Chondrocyte (in vitro differentiated cells): ENCODE results near the gene CA6. TPM values are rescaled to one million over a fixed set of nuclear protein-coding genes. Genes with fewer than 3 reads are reported as not detected.

Source experiments
- DNase-seq: peaks from one replicate; pipeline ENCODE4 v3.0.0; 2021; ENCODE audit warnings: mixed read lengths, low spot score
- H3K27ac Mint-ChIP-seq: one replicate; pipeline ENCODE4 v1.8.0; 2021; ENCODE audit warnings: mild to moderate bottlenecking, moderate library complexity, mixed read lengths; ENCODE audit not compliant: unreplicated experiment
- H3K27me3 Mint-ChIP-seq: 2 replicates; pipeline ENCODE4 v1.8.0; 2021; ENCODE audit warnings: low read depth, mixed read lengths
- H3K36me3 Mint-ChIP-seq: 2 replicates; pipeline ENCODE4 v1.8.0; 2021; ENCODE audit warnings: low read depth, mixed read lengths
- H3K4me1 Mint-ChIP-seq: 2 replicates; pipeline ENCODE4 v1.8.0; 2021; ENCODE audit warnings: low read depth, mild to moderate bottlenecking, mixed read lengths
- H3K4me3 Mint-ChIP-seq: one replicate; pipeline ENCODE4 v1.8.0; 2021; ENCODE audit warnings: mild to moderate bottlenecking, moderate library complexity, mixed read lengths; ENCODE audit not compliant: unreplicated experiment
- H3K9me3 Mint-ChIP-seq: 2 replicates; pipeline ENCODE4 v1.8.0; 2021; ENCODE audit warnings: low read depth, mixed read lengths
- total RNA-seq: library from RNA; stranded (reverse); gene quantifications from 3 replicates; pipeline ENCODE4 v1.2.1, GENCODE V29; 2021
- TF ChIP-seq, protein P1 (sequence below): fragments of 200-600 bp; sonication (generic); IDR thresholded peaks from 2 replicates; pipeline ENCODE4 v1.5.0; 2021; ENCODE audit warnings: antibody characterized with exemption, mild to moderate bottlenecking, moderate library complexity

CA6 gene
- total RNA-seq, 1 donor from 2014 or later: not detected

DNA sequence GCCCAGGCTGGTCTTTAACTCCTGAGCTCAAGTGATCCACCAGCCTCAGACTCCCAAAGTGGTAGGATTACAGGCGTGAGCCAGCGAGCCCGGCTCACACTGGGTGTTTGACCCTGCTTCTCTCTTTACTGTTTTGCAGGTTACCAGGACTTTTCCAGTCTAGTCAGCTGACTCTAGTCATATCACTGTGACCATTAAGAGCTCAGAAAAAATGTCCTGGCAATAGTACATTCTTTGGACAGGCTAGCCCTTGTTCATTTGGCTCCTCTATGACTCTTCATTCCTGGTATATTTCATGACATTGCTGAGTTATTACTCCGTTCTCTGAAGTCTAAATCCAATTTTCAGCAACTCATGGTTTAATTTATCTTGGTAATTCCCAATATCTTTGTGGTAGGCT is 8.0 kb upstream of the CA6 start:
- Mint-ChIP-seq H3K27me3 (no peaks in the 10 kb centered on the region), H3K4me3 (no peak overlapping the region), H3K4me1 (peaks cover 14% of the 10 kb centered on the region), H3K9me3 (peaks cover 9% of the 10 kb centered on the region), H3K27ac (peak overlapping the region; percentile 77), H3K36me3 (no peaks in the 10 kb centered on the region)
- no peak for DNase-seq
- TF ChIP-seq, protein P1, sequence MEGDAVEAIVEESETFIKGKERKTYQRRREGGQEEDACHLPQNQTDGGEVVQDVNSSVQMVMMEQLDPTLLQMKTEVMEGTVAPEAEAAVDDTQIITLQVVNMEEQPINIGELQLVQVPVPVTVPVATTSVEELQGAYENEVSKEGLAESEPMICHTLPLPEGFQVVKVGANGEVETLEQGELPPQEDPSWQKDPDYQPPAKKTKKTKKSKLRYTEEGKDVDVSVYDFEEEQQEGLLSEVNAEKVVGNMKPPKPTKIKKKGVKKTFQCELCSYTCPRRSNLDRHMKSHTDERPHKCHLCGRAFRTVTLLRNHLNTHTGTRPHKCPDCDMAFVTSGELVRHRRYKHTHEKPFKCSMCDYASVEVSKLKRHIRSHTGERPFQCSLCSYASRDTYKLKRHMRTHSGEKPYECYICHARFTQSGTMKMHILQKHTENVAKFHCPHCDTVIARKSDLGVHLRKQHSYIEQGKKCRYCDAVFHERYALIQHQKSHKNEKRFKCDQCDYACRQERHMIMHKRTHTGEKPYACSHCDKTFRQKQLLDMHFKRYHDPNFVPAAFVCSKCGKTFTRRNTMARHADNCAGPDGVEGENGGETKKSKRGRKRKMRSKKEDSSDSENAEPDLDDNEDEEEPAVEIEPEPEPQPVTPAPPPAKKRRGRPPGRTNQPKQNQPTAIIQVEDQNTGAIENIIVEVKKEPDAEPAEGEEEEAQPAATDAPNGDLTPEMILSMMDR: no peak

DNA sequence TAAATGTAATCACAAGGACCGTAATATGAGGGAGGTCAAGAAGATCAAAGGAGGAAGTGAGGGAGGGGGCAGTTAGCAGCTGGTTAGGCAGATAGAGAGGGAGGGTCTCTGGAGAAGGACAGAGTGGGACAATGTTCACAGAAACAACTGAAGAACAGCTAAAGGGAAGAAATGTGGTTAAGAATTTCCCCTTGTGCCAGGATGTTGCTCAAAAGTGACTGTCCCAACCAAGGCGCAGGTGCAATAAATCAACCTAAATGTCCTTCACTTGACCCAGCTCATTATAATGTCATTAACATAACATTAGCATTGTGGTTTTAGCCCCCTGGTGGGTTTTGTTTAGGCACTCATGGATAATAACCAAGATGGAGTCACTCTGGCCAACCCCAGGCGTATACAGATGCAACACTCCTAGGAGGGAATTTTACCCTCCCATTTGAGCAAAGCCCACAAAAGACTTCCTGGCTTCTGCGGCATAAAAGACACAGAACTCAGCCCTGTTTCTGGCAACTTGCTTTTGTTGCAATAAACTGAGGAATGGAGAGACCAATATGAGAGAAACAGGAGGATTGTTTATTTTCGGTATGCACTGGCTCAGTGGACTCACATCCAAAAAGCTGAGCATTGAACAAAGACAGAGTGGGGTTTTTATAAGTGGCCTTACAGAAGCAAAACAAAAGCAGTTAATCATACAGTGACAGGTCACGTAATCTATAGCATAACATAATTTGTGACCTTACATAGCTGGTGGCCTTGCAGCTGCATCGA is 7.3 kb upstream of the CA6 start:
- no peak for DNase-seq
- H3K9me3 Mint-ChIP-seq: peaks cover 9% of the 10 kb centered on the region
- TF ChIP-seq, protein P1: no peak

DNA sequence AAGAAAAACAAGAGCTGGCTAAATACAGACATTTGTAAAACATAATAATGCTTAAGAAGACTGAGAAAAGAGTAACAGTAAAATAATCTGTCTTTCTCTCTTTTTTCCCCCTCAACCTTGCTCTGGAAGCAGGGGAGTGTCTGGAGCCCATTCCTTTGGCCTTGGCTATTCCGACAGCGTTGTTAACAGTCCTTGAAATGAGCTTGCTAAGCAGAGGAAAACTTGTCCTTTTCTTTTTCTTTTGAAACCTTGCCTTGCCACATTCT is 6.7 kb upstream of the CA6 start:
- Mint-ChIP-seq H3K4me1 (peaks cover 14% of the 10 kb centered on the region), H3K36me3 (no peaks in the 10 kb centered on the region), H3K27me3 (no peaks in the 10 kb centered on the region), H3K27ac (peak overlapping the region; percentile 63), H3K9me3 (peaks cover 9% of the 10 kb centered on the region), H3K4me3 (no peak overlapping the region)
- no peak for DNase-seq
- TF ChIP-seq, protein P1: no peak

More for the DNA sequence above, 7.3 kb upstream of the CA6 start:
- peak overlapping the region; percentile 77 for H3K27ac Mint-ChIP-seq
- no peaks in the 10 kb centered on the region for H3K27me3 Mint-ChIP-seq
- no peak overlapping the region for H3K4me3 Mint-ChIP-seq
- peaks cover 14% of the 10 kb centered on the region for H3K4me1 Mint-ChIP-seq
- no peaks in the 10 kb centered on the region for H3K36me3 Mint-ChIP-seq

DNA sequence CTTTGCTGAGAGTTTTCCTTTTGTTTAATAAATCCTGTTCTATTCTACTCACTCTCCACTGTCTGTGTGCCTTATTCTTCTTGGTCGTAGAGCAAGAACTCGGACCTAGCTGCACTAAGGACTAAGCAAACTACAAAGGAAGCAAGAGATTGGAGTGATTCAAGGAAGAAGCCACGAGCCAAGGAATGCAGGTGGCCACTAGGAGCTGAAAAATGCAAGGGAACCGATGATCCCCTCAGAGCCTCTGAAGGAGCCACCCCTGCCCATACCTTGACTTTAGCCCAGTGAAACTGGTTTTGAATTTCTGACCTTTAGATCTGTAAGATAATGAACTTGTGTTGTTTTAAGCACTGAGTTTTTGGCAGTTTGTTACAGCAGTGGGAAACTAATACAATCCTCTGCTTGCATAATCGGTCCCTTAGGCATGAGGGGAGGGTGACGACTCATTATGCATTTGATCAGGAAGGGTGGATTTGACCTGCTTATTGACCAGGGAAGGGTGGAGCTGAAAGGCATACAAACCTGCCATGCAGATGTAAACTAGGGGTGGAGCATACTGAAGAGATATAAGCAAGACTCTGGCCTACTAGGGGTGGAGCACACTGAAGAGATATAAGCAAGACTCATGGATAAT is 6.2 kb upstream of the CA6 start:
- Mint-ChIP-seq H3K4me3 (no peak overlapping the region), H3K9me3 (peaks cover 9% of the 10 kb centered on the region), H3K27ac (peak overlapping the region; percentile 63), H3K4me1 (peaks cover 14% of the 10 kb centered on the region), H3K36me3 (no peaks in the 10 kb centered on the region), H3K27me3 (peaks cover 1% of the 10 kb centered on the region)
- TF ChIP-seq, protein P1: no peak
- DNase-seq: no peak

DNA sequence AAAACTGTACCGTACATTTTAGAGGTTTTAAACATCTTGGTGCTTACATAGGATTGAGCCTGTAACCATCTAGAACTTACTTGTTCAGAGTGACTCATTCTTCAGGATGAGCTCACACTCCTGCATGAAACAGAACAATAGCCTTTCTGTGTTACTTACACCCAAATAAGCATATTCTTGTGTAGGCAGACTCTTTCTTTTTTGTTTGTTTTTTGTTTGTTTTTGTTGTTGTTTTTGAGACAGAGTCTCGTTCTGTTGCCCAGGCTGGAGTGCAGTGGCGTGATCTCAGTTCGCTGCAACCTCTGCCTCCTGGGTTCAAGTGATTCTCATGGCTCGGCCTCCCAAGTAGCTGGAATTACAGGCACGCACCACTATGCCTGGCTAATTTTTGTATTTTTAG is 3.8 kb upstream of the CA6 start:
- H3K27me3 Mint-ChIP-seq: peaks cover 1% of the 10 kb centered on the region
- TF ChIP-seq, protein P1: no peak
- H3K36me3 Mint-ChIP-seq: no peaks in the 10 kb centered on the region
- no peak overlapping the region for H3K27ac Mint-ChIP-seq
- no peak overlapping the region for H3K4me3 Mint-ChIP-seq
- DNase-seq: no peak
- peaks cover 14% of the 10 kb centered on the region for H3K4me1 Mint-ChIP-seq
- peaks cover 9% of the 10 kb centered on the region for H3K9me3 Mint-ChIP-seq
